ENCODE results near the gene NLRP11.
A peak's percentile ranks its signal among the peaks of the same experiment; 100 is the strongest.

The NLRP11 gene

DNA sequence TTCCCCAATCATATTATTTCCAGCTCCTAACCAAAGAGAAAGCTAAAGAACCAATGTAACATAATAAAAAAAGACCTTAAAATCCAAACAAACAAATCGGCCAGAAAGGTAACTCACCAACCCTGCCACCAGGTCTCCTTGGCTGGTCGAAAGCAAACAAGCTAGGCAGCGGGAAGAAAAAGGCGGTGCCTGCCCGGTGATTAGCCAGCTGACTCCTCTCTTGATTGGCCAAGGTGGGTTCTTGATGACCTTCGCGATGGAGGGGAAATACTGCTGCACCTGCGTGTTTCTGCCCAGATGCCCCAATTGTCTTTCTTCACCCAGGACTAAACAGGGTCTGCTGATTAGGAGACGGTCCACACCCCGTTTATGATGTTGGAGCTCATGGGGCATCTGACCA is at the start of gene NLRP11:
Gene NLRP11 (minus strand): TSS at position 154 of the 400 bp plus-strand sequence. CDS start 13,825 bp downstream, outside the sequence.
- FAIRE-seq, result no peak

DNA sequence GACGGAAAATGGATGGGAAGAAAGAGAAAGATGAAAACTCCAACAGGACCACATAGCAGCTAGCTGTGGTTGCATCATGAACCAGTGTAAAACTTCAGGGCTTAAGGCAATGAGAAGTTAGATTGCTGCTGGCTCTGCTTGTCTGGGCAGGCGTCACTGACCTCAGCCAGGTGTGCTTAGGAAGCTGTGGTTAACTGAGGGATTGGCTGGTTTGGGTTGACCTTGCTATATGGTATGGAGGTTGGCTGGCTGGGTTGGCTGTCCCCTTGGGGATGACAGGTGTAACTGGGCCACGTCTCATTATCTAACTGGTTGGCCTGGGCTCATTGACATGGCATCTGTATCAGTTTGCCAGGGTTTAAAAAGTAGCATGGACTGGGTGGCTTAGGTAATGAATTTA is 45.4 kb upstream of the NLRP11 start:
- FAIRE-seq, result no peak
- DNase-seq (ENCODE audit: insufficient read length, low spot score), result no peak

More for the DNA sequence above, at the start of gene NLRP11:
- DNase-seq (ENCODE audit: insufficient read length, low spot score), result no peak

DNA sequence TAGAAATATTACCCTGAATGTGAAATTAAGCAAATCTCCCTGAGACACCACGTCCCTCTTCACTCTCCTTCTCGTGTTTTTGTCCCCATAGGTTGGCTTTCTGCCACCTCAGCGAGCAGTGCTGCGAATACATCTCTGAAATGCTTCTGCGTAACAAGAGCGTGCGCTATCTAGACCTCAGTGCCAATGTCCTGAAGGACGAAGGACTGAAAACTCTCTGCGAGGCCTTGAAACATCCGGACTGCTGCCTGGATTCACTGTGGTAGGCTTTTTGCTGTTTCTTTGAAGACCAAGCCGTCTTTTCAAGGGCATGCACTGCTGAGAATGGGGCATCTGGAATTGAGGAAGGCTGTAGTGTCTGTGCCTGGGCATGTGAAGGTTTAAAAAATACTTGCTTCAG is 38.9 kb upstream of the NLRP11 start:
- FAIRE-seq (no peak), DNase-seq (ENCODE audit: insufficient read length, low spot score) (no peak)

DNA sequence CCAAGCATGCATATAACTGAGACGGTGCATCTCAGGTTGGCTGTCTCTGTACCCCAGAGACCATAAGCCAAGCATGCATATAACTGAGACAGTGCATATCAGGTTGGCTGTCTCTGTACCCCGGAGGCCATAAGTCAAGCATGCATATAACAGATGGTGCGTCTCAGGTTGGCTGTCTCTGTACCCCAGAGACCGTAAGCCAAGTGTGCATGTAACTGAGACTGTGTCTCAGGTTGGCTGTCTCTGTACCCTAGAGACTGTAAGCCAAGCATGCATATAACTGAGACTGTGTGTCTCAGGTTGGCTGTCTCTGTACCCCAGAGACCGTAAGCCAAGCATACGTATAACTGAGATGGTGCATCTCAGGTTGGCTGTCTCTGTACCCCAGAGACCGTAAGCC is 35.3 kb upstream of the NLRP11 start:
- no peak for FAIRE-seq

DNA sequence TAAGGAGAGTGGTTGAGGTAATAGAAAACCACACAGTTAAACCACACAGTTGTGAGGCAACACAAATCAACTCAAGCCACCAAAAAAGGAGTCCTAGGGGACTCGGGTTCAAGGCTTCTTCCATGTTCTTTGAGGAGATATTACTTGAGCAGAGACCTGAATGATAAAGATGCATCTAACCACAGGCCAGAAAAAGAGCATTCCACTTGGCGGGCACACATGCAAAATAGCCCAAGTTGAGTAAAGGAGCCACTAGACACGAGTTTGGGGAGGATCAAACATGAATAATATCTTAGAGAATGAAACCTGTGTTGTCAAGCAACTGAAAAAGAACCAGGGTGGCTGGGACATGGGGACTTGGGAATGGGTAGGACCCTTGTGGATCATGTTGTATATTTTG is 34.7 kb upstream of the NLRP11 start:
- no peak for FAIRE-seq
- no peak for DNase-seq (ENCODE audit: insufficient read length, low spot score)

More for the DNA sequence above, 35.3 kb upstream of the NLRP11 start:
- DNase-seq (ENCODE audit: insufficient read length, low spot score), result no peak

DNA sequence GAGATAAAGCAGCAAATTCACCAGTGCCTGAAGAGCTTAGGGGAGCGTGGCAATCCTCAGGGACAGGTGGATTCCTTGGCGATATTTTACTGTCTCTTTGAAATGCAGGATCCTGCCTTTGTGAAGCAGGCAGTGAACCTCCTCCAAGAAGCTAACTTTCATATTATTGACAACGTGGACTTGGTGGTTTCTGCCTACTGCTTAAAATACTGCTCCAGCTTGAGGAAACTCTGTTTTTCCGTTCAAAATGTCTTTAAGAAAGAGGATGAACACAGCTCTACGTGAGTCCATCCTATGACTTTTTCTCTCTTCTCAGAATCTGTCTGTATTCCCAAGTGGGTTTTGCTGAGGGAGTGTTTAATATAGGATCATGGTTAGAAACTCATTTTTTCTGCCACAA is 27.2 kb upstream of the NLRP11 start:
- FAIRE-seq (no peak), DNase-seq (ENCODE audit: insufficient read length, low spot score) (no peak)

DNA sequence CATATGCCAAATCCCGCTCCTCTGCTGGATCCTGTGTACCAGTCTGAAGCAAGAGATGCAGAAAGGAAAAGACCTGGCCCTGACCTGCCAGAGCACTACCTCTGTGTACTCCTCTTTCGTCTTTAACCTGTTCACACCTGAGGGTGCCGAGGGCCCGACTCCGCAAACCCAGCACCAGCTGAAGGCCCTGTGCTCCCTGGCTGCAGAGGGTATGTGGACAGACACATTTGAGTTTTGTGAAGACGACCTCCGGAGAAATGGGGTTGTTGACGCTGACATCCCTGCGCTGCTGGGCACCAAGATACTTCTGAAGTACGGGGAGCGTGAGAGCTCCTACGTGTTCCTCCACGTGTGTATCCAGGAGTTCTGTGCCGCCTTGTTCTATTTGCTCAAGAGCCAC is 26.6 kb upstream of the NLRP11 start:
- DNase-seq (ENCODE audit: insufficient read length, low spot score) (no peak), FAIRE-seq (no peak)

DNA sequence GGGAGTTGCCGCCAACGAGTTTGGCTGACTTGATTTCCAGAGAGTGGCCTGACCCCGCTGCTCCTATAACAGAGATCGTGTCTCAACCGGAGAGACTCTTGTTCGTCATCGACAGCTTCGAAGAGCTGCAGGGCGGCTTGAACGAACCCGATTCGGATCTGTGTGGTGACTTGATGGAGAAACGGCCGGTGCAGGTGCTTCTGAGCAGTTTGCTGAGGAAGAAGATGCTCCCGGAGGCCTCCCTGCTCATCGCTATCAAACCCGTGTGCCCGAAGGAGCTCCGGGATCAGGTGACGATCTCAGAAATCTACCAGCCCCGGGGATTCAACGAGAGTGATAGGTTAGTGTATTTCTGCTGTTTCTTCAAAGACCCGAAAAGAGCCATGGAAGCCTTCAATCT is 26.2 kb upstream of the NLRP11 start:
- no peak for FAIRE-seq
- DNase-seq (ENCODE audit: insufficient read length, low spot score), result no peak

DNA sequence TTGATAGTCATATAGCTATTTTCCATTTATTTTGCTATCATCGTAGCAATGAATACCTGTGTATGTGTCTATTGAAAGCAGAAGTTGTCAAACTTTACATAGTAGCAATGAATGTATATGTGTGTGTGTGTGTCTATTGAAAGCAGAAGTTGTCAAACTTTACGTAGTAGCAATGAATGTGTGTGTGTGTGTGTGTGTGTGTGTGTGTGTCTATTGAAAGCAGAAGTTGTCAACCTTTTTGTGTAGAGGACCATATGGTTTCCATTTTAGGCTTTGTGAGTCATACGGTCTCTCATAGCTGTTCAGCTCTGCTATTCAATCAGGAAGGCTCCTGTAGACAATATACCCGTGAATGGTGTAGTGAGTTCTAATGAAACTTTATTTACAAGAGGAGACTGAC is 25.4 kb upstream of the NLRP11 start:
- no peak for DNase-seq (ENCODE audit: insufficient read length, low spot score)
- FAIRE-seq, result no peak

DNA sequence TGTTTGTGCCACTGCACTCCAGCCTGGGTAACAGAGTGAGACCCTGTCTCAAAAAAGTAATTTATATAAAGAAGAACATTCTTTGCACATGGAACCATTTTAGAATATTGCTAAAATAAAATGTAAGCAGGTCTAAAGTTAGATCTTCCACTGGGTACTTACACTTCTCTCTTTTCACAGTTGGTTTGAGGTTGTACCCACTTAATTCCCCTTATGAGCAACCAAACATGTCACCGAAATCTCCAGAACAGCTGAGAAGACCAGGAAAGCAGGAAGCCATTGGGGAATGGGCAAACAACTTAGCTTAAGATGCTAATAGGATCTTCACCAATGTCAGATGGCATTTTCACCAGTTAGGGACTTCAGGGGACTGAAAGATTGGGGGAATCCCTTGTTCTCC is 23.4 kb upstream of the NLRP11 start:
- no peak for FAIRE-seq
- DNase-seq (ENCODE audit: insufficient read length, low spot score), result no peak

DNA sequence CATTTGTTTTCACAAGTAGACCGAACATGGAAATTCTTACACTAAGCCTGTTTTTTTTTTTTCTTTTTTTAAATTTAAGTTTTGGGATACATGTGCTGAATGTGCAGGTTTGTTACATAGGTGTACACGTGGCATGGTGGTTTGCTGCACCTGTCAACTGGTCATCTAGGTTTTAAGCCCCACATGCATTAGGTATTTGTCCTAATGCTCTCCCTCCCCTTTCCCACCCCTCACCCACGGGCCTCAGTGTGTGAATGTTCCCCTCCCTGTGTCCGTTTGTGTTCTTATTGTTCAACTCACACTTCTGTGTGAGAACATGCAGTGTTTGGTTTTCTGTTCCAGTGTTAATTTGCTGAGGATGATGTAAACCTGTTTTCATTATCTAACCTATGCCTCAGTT is 7.1 kb upstream of the NLRP11 start:
- FAIRE-seq, result no peak
- DNase-seq (ENCODE audit: insufficient read length, low spot score), result no peak

DNA sequence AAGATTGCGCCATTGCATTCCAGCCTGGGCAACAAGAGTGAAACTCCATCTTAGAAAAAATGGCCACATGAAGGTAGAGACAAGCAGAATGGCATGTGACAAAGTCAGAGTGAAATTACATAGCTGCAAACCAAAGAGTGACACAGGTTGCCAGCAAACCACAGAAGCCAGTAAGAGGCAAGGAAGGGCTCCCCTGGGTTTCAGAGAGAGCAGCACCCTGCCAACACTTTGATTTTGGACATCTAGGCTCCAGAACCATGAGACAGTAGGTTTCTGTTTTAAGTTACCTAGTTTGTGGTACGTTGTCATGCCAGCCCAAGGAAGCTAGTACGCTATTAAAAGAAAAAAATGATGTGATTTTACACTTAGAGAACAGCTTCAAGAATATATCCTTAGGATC is 6.5 kb upstream of the NLRP11 start:
- no peak for FAIRE-seq
- no peak for DNase-seq (ENCODE audit: insufficient read length, low spot score)

DNA sequence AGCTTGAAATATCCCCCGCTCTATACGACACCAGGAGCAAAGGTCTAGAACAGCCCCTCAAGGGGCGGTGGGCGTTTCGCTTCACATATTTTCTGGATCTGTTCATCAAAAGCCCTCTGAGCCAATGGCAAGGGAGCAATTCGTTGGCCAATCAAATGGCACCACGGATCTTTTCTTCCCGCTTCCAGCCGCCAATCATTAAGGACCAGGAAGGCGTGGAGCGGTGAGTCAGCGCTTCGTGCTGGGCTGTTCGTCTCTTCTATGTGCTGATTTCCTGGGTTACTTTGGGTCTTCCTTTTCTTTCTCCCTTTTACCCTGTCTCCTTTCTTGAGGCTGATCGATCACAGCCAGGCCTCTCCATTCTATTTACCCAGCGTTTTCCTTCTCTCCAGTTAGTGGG is 4.5 kb upstream of the NLRP11 start, which contains the start of gene NLRP4:
Gene NLRP4 (plus strand): TSS at position 201 of the 400 bp plus-strand sequence. CDS start 15,541 bp downstream, outside the sequence.
- no peak for DNase-seq (ENCODE audit: insufficient read length, low spot score)
- FAIRE-seq, result no peak

DNA sequence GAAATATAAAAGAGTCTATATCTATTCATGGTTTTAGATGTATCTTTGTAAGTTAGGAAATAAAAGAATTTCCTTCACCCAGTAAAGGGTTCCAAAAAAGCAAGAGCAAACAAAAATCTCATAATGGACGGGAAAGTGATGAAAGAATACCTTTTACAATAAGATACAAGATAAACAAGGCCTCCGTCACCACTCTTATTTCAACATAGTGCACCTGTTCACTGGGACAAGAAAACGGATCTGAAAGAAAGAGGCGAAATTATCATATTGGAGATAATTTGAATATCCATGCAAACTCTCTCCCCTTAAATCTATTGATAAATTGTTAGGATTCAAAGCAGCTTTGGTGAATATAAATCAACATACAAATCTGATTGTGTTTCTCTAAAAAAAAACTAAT is 877 bp upstream of the NLRP11 start:
- no peak for DNase-seq (ENCODE audit: insufficient read length, low spot score)
- FAIRE-seq, result no peak

DNA sequence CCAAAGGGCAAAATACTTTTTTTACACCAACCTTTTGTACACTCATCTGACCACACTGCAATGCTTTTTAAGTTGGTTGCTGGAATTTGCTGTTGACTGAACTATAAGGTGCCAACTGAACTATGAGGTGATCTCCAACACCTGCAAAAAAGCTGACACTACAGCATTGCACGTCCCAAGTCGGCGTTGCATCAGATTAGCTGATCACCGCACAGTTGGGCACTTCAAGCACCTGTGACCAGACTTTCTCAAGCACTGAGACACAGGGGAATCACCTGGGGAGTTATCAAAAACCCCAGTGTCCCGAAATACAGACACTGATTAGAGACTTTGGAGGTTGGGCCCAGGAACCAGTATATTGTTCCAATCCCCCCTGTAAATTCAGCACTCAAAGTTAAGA is 1.1 kb downstream of the NLRP11 start:
- DNase-seq (ENCODE audit: insufficient read length, low spot score), result no peak

DNA sequence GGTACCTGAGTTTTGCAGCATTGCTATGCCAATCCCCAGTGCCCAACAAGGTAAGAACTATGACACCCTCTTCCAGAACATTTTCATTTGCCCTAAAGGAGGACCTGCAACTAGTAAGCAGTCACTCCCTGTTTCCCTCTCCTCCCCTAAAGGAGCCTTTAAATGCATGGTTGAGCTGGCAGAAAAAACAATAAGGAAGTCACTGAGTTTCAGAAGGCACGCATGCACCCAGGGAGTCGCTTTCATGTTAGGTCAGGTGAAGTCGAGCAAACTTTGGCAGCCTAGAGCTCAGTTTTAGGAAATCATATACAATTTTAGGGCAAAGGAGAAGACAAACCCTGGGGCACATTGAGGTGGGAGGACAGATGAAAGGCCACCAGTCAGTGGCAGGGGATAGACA is 11.8 kb downstream of the NLRP11 start:
- FAIRE-seq, result no peak

More for the DNA sequence above, 1.1 kb downstream of the NLRP11 start:
- FAIRE-seq, result no peak

DNA sequence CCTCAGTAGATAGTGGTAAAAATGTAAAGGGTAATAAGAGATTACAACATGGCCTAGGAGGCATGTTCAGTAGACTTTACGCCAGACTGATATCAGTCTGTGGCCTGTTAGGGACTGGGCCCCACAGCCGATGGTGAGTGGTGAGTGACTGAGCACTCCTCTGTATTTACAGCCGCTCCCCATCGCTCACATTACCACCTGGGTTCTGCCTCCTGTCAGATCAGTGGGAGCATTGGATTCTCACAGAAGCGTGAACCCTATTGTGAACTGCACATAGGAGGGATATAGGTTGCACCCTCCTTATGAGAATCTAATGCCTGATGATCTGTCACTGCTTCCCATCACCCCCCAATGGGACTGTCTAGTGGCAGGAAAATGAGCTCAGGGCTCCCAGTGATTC is 17.9 kb downstream of the NLRP11 start:
- DNase-seq (ENCODE audit: insufficient read length, low spot score) (no peak), FAIRE-seq (no peak)

More for the DNA sequence above, 11.8 kb downstream of the NLRP11 start:
- no peak for DNase-seq (ENCODE audit: insufficient read length, low spot score)

DNA sequence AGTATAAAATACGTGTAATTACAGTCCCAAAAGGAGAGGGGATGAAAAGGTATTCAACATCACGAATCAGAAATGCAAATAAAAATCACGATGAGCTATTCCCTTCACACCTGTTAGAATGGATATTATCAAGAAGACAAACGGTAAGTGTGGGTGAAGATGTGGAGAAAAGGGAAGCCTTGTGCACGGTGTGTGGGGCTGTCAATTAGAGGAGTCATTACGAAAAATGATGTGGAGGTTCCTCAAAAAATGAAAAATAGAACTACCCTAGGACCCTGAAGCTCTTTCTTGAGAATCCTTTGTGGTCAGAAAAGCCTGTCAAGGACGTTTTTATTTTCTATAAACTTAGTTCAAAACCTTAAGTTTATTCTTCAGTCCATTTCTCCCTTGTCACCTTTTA is 19.4 kb downstream of the NLRP11 start:
- DNase-seq (ENCODE audit: insufficient read length, low spot score) (no peak), FAIRE-seq (no peak)

DNA sequence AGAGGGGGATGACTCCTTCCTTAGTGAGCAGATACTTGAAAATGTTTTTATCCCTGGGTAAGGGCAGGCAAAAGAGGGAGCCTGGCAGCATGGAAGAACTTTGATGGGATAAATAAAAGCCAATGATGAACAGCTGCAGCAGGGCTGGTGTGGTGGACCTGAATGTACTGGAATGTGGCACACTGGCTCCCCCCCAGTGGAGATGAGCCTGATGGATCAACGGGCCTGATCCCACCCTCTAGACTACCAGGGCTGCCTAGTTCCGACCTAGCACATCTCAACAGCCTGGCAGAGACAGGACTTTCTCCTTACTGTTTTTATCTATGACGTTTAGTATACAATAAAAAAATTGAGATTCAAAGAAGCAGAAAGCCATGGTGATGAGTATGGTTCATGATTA is 20.5 kb downstream of the NLRP11 start:
- no peak for DNase-seq (ENCODE audit: insufficient read length, low spot score)
- FAIRE-seq, result no peak

DNA sequence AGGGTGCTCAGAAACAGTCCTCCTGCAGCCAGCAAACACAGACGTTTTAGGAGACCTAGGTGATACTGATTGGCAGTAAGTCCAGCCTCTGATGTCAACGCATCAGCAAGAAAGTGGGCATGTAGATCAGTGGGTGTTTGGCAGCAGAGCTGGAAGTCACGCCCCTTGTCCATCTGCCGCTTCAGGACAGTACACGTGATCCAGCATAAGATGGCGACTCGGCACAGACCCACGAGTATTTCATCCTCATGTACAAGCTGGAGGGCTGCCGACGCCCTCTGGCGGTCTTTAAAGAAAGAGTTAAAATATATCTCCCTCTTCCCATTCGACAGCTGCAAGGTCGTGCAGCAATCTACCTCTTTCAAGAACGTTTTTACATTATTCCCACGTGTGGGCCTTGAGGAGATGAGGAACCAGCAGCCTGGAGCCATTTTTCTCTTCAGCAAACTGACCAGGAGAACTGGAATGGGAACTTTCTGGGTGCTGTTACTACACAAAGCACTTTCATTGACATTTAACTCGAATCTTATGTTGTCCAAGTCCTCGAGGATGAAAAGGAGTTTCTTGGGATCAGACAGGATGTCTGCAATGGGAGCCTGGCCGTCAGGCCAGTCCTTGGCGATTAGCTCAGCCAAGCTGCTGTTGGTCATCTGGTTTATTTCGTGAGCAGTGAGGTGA is 22.3 kb downstream of the NLRP11 start:
- DNase-seq (ENCODE audit: insufficient read length, low spot score), result peak; percentile 46
- peak; percentile 23 for FAIRE-seq

DNA sequence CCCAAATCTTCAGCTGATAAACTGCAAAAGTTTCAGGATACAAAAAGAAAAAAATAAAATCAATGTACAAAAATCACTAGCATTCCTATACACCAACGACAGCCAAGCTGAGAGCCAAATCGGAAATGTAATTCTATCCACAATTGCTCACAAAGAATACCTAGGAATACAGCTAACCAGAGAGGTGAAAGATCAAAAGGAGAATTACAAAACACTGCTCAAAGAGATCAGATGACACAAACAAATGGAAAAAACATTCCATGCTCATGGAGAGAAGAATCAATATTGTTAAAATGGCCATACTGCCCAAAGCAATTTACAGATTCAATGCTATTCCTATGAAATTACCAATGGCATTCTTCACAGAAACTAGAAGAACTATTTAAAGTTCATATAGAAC is 29.5 kb downstream of the NLRP11 start:
- no peak for DNase-seq (ENCODE audit: insufficient read length, low spot score)

DNA sequence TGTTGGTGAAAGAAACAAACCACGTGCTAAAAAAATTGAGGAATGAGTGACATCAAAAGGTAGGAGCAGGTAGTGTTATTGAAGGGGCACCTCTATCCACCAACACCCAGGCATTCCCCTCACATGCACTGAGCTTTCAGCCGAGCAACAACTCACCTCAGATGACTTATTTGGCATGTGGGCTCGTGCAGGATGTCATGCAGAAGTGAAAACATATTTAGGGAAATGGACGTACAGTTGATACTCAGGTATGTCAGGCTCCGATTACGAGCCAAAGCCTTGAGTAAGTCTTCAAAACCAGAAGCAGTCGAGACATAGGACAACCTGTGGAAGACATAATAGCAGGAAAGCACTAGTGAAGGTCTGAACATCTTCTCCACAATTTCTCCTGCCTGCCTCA is 30.4 kb downstream of the NLRP11 start:
- DNase-seq (ENCODE audit: insufficient read length, low spot score) (no peak), FAIRE-seq (no peak)

More for the DNA sequence above, 29.5 kb downstream of the NLRP11 start:
- no peak for FAIRE-seq

DNA sequence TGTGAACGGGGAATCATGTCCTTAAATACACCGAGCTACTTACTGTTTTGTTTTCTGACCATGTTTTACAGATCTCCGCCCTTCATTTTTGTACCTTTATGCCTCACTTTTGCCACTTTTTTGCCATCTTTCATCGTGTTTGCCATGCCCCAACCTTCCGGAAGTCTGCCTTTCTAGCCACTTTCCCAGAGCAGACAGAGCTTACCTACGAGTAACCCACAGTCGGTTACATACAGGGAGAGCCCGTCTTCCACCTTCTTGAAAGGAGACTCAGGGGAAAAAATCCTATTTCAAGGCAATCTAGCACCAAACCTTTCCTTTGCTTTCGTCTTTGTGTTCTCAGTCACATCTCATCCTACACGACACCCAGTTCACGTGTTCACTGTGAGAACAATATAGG is 36.8 kb downstream of the NLRP11 start:
- DNase-seq (ENCODE audit: insufficient read length, low spot score), result no peak
- no peak for FAIRE-seq
